Endothelial cell (in vitro differentiated cells): Measurements from ENCODE around the gene ACTN3. TPM values are rescaled to one million over a fixed set of nuclear protein-coding genes. Genes with fewer than 3 reads are reported as not detected.

Experiments used
- DNase-seq: peaks from one replicate; pipeline ENCODE4 v3.0.0; 2021; ENCODE audit warnings: low spot score
- H3K27ac Mint-ChIP-seq: one replicate; pipeline ENCODE4 v1.8.0; 2021; ENCODE audit warnings: mixed read lengths, inconsistent platforms; ENCODE audit not compliant: unreplicated experiment
- H3K27me3 Mint-ChIP-seq: one replicate; pipeline ENCODE4 v1.8.0; 2021; ENCODE audit warnings: mild to moderate bottlenecking, moderate library complexity, mixed read lengths, inconsistent platforms; ENCODE audit not compliant: unreplicated experiment
- H3K36me3 Mint-ChIP-seq: one replicate; pipeline ENCODE4 v1.8.0; 2021; ENCODE audit warnings: mild to moderate bottlenecking, low read depth, mixed read lengths, inconsistent platforms; ENCODE audit not compliant: unreplicated experiment
- H3K4me1 Mint-ChIP-seq: one replicate; pipeline ENCODE4 v1.8.0; 2021; ENCODE audit warnings: mild to moderate bottlenecking, mixed read lengths, inconsistent platforms; ENCODE audit not compliant: unreplicated experiment
- H3K4me3 Mint-ChIP-seq: one replicate; pipeline ENCODE4 v1.8.0; 2021; ENCODE audit warnings: mild to moderate bottlenecking, mixed read lengths, inconsistent platforms; ENCODE audit not compliant: unreplicated experiment
- H3K9me3 Mint-ChIP-seq: one replicate; pipeline ENCODE4 v1.8.0; 2021; ENCODE audit warnings: mixed read lengths, inconsistent platforms; ENCODE audit not compliant: unreplicated experiment
- total RNA-seq: library from RNA; stranded (reverse); fragmentation: NEBNext Ultra II Directional; extraction: Animal tissue kit (Norgen Biotek cat#: 25700); gene quantifications from one replicate; pipeline ENCODE4 v1.2.1, GENCODE V29; 2021; ENCODE audit not compliant: unreplicated experiment
- TF ChIP-seq, protein P1 (sequence below): fragments of 200-600 bp; sonication (generic); IDR thresholded peaks from one replicate; pipeline ENCODE4 v1.5.0; 2021; ENCODE audit warnings: antibody characterized with exemption; ENCODE audit not compliant: unreplicated experiment

Gene ACTN3
- total RNA-seq, 1 donor from 2014 or later = 0.21 TPM

DNA sequence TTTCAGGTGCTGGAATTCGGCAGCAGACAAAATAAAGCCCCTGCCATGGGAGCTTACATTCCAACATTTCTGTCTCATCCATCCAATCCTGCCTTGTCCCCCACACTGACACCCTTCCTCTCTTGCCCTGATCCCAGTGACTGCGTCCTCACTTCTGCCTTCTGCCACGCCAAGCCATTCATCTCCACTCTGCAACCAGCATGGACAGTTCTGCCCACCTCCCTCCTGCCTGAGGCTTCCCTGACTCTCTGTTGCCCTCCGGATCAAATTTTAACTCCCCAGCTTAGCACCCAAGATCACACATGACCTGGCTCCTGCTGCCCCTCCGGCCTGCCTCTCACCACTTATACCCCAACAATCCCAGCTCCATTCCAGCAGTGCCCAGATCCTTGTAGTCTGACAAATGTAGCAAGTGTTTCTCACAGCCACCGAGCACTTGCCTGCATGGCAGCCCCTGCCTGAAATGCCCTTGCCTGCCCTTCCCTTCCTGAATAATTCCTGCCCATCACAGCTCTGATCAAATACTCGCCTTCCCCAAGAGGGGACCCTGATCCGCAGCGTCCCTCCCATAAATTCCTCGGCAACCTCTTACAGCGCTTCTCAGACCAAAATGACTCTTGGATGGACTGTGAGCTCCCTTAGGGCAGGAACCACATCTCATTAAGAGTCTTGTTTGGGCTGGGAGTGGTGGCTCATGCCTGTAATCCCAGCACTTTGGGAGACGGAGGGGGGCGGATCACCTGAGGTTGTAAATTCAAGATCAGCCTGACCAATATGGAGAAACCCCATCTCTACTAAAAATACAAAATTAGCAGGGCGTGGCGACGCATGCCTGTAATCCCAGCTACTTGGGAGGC lies 2.3 kb downstream of the ACTN3 start:
- Mint-ChIP-seq H3K27me3 (peaks cover 4% of the 10 kb centered on the region), H3K4me1 (peaks cover 9% of the 10 kb centered on the region), H3K9me3 (no peaks in the 10 kb centered on the region), H3K36me3 (peaks cover 3% of the 10 kb centered on the region), H3K4me3 (no peak overlapping the region), H3K27ac (no peak overlapping the region)
- DNase-seq = no peak
- TF ChIP-seq, protein P1, sequence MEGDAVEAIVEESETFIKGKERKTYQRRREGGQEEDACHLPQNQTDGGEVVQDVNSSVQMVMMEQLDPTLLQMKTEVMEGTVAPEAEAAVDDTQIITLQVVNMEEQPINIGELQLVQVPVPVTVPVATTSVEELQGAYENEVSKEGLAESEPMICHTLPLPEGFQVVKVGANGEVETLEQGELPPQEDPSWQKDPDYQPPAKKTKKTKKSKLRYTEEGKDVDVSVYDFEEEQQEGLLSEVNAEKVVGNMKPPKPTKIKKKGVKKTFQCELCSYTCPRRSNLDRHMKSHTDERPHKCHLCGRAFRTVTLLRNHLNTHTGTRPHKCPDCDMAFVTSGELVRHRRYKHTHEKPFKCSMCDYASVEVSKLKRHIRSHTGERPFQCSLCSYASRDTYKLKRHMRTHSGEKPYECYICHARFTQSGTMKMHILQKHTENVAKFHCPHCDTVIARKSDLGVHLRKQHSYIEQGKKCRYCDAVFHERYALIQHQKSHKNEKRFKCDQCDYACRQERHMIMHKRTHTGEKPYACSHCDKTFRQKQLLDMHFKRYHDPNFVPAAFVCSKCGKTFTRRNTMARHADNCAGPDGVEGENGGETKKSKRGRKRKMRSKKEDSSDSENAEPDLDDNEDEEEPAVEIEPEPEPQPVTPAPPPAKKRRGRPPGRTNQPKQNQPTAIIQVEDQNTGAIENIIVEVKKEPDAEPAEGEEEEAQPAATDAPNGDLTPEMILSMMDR = no peak

DNA sequence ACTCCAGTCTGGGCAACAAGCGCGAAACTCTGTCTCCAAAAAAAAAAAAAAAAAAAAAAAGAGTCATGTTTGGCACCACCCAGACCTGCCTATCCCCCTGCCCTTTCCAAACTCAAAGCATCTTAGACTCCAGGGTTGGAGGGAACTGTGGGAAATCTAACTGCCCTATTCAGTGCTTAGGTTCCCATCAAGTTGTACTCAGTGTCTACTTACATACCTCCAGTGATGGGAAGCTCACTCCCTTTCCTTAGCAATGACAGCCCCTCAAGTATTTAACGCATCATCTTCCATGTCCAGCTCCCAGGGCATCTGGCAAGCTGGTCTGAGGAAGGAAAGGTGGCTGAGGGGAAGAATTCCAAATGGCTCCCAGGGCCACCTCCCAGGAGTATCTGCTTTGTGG lies 3.0 kb downstream of the ACTN3 start:
- Mint-ChIP-seq H3K4me1 (peaks cover 4% of the 10 kb centered on the region), H3K27ac (no peak overlapping the region), H3K9me3 (no peaks in the 10 kb centered on the region), H3K36me3 (no peaks in the 10 kb centered on the region), H3K27me3 (peaks cover 2% of the 10 kb centered on the region), H3K4me3 (no peak overlapping the region)
- TF ChIP-seq, protein P1 = no peak
- no peak for DNase-seq

DNA sequence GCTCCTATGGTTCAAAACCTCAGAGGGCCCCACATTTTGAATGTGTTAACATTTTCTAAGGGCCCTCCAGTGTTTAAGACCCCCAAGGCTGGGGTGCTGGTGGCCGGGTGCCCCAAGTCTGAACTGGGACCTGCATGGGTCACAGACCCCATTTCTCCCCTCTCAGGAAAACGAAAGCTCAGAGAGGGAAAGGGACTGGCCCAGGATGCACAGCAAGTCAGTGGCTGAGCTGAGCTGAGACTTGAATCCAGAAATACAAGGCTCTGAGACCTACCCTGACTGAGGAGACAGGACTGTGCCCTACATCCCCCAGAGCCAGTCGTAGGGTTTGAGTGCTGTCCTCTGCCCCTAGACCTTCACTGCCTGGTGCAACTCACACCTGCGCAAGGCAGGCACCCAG lies 4.2 kb downstream of the ACTN3 start:
- DNase-seq = no peak
- H3K9me3 Mint-ChIP-seq = no peaks in the 10 kb centered on the region
- no peaks in the 10 kb centered on the region for H3K36me3 Mint-ChIP-seq
- TF ChIP-seq, protein P1 = no peak
- no peak overlapping the region for H3K27ac Mint-ChIP-seq
- peaks cover 5% of the 10 kb centered on the region for H3K27me3 Mint-ChIP-seq
- no peak overlapping the region for H3K4me3 Mint-ChIP-seq
- H3K4me1 Mint-ChIP-seq = no peaks in the 10 kb centered on the region

DNA sequence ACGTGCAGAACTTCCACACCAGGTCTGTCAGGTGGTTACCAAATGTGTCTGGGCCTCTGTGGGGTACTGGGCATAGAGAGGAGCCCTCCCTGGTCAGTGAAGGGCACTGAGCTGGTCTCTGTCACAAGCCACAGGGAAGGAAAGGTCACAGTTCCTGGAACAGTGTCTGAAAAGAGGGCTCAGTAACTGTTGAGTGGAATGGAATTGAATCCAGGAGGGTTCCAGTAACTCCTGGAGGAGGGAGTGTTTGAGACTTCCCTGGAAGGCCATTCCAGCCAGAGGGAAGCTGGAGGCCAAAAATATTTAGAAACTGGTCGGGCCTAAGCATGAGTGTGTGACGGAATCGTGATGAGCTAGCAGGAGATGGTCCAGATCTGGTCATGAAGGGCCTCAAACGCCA lies 7.9 kb downstream of the ACTN3 start:
- Mint-ChIP-seq H3K4me3 (no peak overlapping the region), H3K27ac (peak overlapping the region; percentile 61)
- no peak for DNase-seq

DNA sequence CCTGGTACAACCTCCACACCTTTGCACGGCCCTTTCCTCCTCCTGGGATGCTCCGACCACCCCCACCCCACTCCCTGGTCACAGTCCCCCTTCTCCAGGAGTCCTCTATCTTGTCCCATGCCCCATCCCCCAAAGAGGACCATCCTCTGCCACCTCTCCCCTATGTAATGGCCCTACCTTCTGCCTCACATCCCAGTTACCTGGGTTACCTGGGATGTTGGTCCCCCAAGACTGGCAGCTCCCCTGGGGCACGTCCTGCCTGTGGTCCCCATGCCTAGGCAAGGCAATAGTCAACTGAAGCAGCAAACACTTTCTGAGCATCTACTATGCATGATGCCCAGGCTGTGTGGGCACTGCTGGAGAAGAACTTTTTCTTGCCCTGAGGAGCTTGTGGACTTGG lies 8.7 kb downstream of the ACTN3 start:
- Mint-ChIP-seq H3K27me3 (peaks cover 9% of the 10 kb centered on the region), H3K36me3 (no peaks in the 10 kb centered on the region), H3K27ac (no peak overlapping the region), H3K4me3 (no peak overlapping the region), H3K4me1 (no peaks in the 10 kb centered on the region), H3K9me3 (no peaks in the 10 kb centered on the region)
- TF ChIP-seq, protein P1 = no peak
- DNase-seq = no peak

More for the DNA sequence above, 7.9 kb downstream of the ACTN3 start:
- Mint-ChIP-seq H3K36me3 (no peaks in the 10 kb centered on the region), H3K27me3 (peaks cover 7% of the 10 kb centered on the region), H3K4me1 (no peaks in the 10 kb centered on the region), H3K9me3 (no peaks in the 10 kb centered on the region)
- TF ChIP-seq, protein P1 = no peak
